Activated T-helper 2 cell treated with anti-CD3 and anti-CD28 coated beads, Interferon-gamma antibody, Interleukin-2, Interleukin-4, amounts not matched to agents 10 μg/mL and 5 μg/mL and 100 μg/mL, durations not matched to agents 14 hours and 24 hours and 36 hours (primary cell): ENCODE data around the gene DTX4. TPM values are rescaled to one million over a fixed set of nuclear protein-coding genes. Genes with fewer than 3 reads are reported as not detected.

Experiments used
- DNase-seq: peaks from one replicate; pipeline ENCODE4 v3.0.0; 2021; ENCODE audit warnings: low spot score
- H3K27ac Mint-ChIP-seq: one replicate; pipeline ENCODE4 v1.8.0; 2021; ENCODE audit warnings: mixed read lengths
- H3K27me3 Mint-ChIP-seq: one replicate; pipeline ENCODE4 v1.8.0; 2021; ENCODE audit warnings: low read depth, mixed read lengths
- H3K36me3 Mint-ChIP-seq: one replicate; pipeline ENCODE4 v1.8.0; 2021; ENCODE audit warnings: low read depth, mixed read lengths
- H3K4me1 Mint-ChIP-seq: one replicate; pipeline ENCODE4 v1.8.0; 2021; ENCODE audit warnings: low read depth, mixed read lengths
- H3K4me3 Mint-ChIP-seq: one replicate; pipeline ENCODE4 v1.8.0; 2021; ENCODE audit warnings: low read depth, mild to moderate bottlenecking, moderate library complexity, mixed read lengths
- H3K9me3 Mint-ChIP-seq: one replicate; pipeline ENCODE4 v1.8.0; 2021; ENCODE audit warnings: mixed read lengths
- intact Hi-C: fragments of 100-400 bp; cut with micrococcal nuclease; formaldehyde crosslinking; loops from one replicate; pipeline ENCODE4 v1.15.1; 2023
- total RNA-seq: library from RNA; stranded (reverse); gene quantifications from 2 replicates; pipeline ENCODE4 v1.2.3, GENCODE V29; 2022

DTX4 gene
- total RNA-seq, 1 donor from 2014 or later = 0.68 TPM

- no peak for DNase-seq
- peaks cover 7% of the 10 kb centered on the region for H3K4me1 Mint-ChIP-seq
- H3K9me3 Mint-ChIP-seq = no peaks in the 10 kb centered on the region
- H3K27me3 Mint-ChIP-seq = peaks cover 12% of the 10 kb centered on the region
- H3K4me3 Mint-ChIP-seq = no peak overlapping the region
- H3K36me3 Mint-ChIP-seq = no peaks in the 10 kb centered on the region
- intact Hi-C loops = no loop called here
- H3K27ac Mint-ChIP-seq = no peak overlapping the region
These were observed 28.5 kb downstream of the DTX4 start for GRCh38 chr11:59200423-59200746.

GRCh38 chr11:59201353-59201752, 29.4 kb downstream of the DTX4 start:
- no peak for DNase-seq
- no peak overlapping the region for H3K27ac Mint-ChIP-seq
- H3K9me3 Mint-ChIP-seq = no peaks in the 10 kb centered on the region
- peaks cover 18% of the 10 kb centered on the region for H3K27me3 Mint-ChIP-seq
- H3K36me3 Mint-ChIP-seq = no peaks in the 10 kb centered on the region
- H3K4me1 Mint-ChIP-seq = peaks cover 7% of the 10 kb centered on the region
- intact Hi-C loops = no loop called here
- H3K4me3 Mint-ChIP-seq = no peak overlapping the region

DNA sequence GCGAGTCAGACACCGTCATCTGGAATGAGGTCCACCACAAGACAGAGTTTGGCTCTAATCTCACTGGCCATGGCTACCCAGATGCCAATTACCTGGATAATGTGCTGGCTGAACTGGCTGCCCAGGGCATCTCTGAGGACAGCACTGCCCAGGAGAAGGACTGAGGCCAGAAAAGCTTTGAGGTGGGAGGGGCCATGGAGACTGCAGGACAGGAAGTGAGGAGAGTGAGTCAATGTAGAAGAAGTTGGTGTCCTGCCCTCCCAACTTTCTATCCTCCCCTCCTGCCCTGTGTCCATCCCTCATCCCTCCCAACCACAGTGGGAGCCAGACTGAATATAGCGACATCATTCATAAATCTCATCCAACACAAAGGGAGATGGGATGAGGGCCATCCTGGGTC, 32.8 kb downstream of the DTX4 start:
- peaks cover 30% of the 10 kb centered on the region for H3K4me1 Mint-ChIP-seq
- no peak overlapping the region for H3K4me3 Mint-ChIP-seq
- no peaks in the 10 kb centered on the region for H3K9me3 Mint-ChIP-seq
- H3K36me3 Mint-ChIP-seq = no peaks in the 10 kb centered on the region
- H3K27ac Mint-ChIP-seq = no peak overlapping the region
- no peak for DNase-seq
- peaks cover 30% of the 10 kb centered on the region for H3K27me3 Mint-ChIP-seq
- intact Hi-C loops = no loop called here

DNA sequence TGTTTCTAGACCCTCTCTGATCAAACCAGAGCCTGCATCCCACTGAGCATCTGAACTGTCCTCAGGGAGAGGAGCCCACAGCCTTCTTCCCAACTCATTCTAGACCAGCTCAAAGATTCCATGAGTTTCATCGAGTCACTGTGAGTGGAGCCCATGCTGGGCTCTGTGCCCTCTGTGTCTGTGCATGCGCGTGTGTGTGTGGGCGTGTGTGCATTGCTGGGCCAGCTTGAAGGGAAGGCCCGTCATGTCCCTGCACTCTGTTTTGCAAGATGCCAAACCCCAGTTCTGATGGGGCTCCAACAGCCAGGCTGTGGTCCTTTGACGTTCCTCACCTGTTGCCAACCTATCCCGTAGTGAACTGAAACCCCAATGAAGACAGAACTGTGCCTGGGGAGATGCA, 33.7 kb downstream of the DTX4 start:
- no peak for DNase-seq
- intact Hi-C loops = no loop called here
- Mint-ChIP-seq H3K9me3 (no peaks in the 10 kb centered on the region), H3K27me3 (peaks cover 37% of the 10 kb centered on the region), H3K27ac (no peak overlapping the region), H3K36me3 (no peaks in the 10 kb centered on the region), H3K4me1 (peaks cover 24% of the 10 kb centered on the region), H3K4me3 (no peak overlapping the region)

GRCh38 chr11:59206635-59207034, 34.7 kb downstream of the DTX4 start:
- no peak overlapping the region for H3K27ac Mint-ChIP-seq
- peaks cover 24% of the 10 kb centered on the region for H3K4me1 Mint-ChIP-seq
- no peaks in the 10 kb centered on the region for H3K9me3 Mint-ChIP-seq
- H3K36me3 Mint-ChIP-seq = no peaks in the 10 kb centered on the region
- H3K27me3 Mint-ChIP-seq = peaks cover 38% of the 10 kb centered on the region
- intact Hi-C loops = no loop called here
- H3K4me3 Mint-ChIP-seq = no peak overlapping the region
- DNase-seq = no peak

DNA sequence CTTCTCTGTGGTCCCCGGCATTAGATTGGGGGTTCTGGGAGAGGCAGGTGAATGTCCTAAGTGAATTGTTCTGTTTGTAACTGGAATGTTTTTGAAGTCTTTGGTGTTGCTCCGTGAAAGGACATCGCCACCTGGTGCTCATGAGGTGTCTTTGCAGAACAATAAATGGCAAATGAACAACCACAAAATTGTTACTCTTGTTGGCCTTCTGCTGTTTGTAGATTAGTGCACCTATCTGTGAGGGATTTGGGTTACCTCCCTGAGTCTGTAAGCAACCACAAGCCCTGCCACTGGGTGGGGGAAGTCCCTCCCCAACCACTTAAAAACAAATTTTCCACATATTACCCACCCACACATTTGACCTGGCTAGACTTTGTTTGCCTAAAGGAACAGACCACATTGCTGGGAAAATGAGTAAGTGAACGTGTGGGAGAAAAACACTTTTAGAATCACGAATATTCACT, 36.1 kb downstream of the DTX4 start:
- Mint-ChIP-seq H3K4me3 (no peak overlapping the region), H3K36me3 (no peaks in the 10 kb centered on the region), H3K4me1 (peaks cover 24% of the 10 kb centered on the region), H3K27me3 (peaks cover 44% of the 10 kb centered on the region), H3K9me3 (no peaks in the 10 kb centered on the region), H3K27ac (no peak overlapping the region)
- intact Hi-C loops = loop anchor here (1.0 to 2.0 kb wide), 2 partner anchors 37 to 77 kb away; no protein-coding TSS in a partner anchor
- peak; percentile 14 for DNase-seq

DNA sequence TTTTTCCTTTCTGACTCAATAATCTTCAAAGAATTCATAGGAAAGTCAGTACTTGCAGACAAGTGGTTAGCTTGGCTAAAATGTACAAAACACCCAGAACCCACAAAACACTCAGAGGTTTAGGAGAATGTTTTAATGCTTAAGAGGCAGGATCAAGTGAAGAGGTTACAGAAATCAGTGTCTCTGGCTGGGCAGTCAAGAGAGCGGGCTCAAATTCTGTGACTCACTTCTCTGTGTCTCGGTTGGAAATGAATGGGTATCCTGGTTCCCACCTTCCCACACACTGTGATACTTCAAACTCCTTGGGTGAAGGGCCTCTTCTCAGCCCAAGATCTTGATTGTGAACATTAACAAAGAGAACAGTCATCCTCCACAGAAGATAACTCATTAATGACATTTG, 37.0 kb downstream of the DTX4 start:
- H3K4me3 Mint-ChIP-seq = no peak overlapping the region
- intact Hi-C loops = loop anchor here (1.0 to 2.0 kb wide), 2 partner anchors 38 to 76 kb away; no protein-coding TSS in a partner anchor
- peaks cover 44% of the 10 kb centered on the region for H3K27me3 Mint-ChIP-seq
- no peaks in the 10 kb centered on the region for H3K9me3 Mint-ChIP-seq
- DNase-seq = no peak
- peaks cover 24% of the 10 kb centered on the region for H3K4me1 Mint-ChIP-seq
- no peaks in the 10 kb centered on the region for H3K36me3 Mint-ChIP-seq
- no peak overlapping the region for H3K27ac Mint-ChIP-seq

DNA sequence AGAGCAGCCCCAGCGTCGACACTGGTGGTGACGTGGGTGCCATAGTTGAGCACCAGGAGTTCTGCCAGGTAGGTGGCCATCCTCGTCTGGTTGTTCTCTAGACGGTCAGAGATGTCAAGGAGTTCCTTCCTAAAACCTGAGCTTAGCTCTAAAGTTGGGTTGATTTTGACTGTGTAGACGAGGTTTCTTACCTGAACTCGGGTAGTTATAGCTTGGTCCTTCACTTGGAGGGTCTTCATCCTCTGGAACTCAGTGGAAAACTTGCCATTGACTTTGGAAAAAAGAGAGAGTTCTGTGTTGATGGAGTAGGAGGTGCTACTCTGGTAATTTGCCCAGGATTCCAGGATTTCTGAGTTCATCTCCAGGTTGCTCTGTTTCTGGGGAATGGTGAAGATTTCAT, 40.3 kb downstream of the DTX4 start:
- Mint-ChIP-seq H3K36me3 (no peaks in the 10 kb centered on the region), H3K27ac (no peak overlapping the region), H3K4me3 (no peak overlapping the region), H3K9me3 (no peaks in the 10 kb centered on the region), H3K27me3 (peaks cover 45% of the 10 kb centered on the region), H3K4me1 (peaks cover 24% of the 10 kb centered on the region)
- intact Hi-C loops = no loop called here
- DNase-seq = no peak

DNA sequence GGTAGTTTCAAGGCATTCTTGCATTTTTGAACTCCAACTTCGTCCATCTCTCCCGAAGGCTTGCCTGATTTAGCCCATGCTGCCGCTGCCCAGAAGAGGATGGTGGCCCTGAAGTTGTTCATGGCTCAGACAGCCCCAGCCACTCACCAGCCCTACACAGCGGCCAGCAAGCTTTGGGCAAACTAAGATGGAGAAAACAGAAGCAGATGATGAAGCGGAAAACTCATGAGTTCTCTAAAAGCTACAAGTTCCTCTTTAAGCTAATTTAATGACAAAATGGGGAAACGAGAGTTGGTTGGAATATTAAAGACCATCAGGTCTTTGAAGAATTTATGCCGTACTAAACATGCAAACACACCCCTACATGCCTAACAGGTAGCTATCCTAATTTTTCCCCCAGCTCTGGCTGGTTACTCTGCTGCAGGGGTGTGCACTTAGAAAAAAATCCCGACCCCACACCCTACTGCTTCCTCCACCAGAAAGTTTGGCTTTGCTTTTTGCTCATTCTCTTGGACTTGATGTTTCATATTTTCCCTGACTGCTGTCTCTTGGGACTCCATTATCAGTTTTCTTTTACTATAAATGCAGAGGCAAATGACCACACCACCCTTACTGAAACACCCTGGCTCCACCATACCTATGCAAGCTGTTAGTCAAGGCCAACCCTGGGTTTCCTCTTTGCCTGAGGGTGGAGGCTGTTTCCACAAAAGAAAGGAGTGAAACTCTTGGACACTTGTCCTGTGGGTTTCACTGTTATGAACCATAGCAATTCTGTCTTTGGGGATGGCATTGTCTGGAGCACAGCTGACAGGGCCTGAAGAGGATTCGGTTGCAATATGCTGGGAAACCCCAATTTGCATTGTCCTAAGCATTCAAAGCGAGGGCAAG, 41.1 kb downstream of the DTX4 start, which contains the start of gene MPEG1:
MPEG1 (minus strand) TSS at position 184 of the 888 bp plus-strand sequence; CDS start at position 122, 62 bp downstream.
- no peak within 1 kb of the TSS for H3K27ac Mint-ChIP-seq
- no peaks in the 10 kb centered on the region for H3K36me3 Mint-ChIP-seq
- peaks cover 16% of the 10 kb centered on the region for H3K4me1 Mint-ChIP-seq
- DNase-seq = no peak
- no peak within 1 kb of the TSS for H3K4me3 Mint-ChIP-seq
- H3K9me3 Mint-ChIP-seq = no peaks in the 10 kb centered on the region
- H3K27me3 Mint-ChIP-seq = peaks cover 47% of the 10 kb centered on the region
- intact Hi-C loops = no loop called here

DNA sequence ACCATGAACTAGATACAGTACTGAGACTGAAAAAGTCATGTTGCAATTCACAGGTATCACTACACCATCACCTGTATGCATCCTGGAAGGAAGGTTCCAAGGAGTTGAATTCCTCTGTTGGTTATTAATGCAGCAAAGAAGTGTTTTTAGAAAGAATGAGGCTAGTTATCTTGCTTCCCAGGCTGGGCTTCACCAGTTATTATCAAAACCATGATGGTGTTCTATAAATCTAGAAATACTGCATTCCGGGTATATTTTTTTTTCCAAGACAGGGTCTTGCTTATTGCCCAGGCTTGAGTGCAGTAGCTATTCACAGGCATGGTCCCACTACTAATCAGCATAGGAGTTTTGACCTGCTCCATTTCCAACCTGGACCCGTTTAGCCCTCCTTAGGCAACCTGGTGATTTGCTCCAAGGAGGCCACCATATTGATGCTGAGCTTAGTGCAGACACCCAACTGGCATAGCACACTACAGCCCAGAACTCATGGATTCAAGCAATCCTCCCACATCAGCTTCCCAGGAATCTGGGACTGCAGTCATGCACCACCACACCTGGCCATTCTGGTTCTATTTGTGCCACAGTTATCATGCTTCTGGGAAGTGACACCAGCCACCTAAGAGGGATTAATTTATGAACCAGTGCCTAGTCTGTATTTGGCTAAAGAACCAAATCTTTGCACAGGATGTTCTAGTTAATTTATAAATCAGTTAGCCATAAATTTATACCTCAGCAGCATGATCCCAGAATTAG, 42.4 kb downstream of the DTX4 start:
- no peaks in the 10 kb centered on the region for H3K9me3 Mint-ChIP-seq
- H3K4me1 Mint-ChIP-seq = peaks cover 5% of the 10 kb centered on the region
- H3K27ac Mint-ChIP-seq = no peak overlapping the region
- peaks cover 47% of the 10 kb centered on the region for H3K27me3 Mint-ChIP-seq
- no peak for DNase-seq
- intact Hi-C loops = no loop called here
- H3K4me3 Mint-ChIP-seq = no peak overlapping the region
- no peaks in the 10 kb centered on the region for H3K36me3 Mint-ChIP-seq

DNA sequence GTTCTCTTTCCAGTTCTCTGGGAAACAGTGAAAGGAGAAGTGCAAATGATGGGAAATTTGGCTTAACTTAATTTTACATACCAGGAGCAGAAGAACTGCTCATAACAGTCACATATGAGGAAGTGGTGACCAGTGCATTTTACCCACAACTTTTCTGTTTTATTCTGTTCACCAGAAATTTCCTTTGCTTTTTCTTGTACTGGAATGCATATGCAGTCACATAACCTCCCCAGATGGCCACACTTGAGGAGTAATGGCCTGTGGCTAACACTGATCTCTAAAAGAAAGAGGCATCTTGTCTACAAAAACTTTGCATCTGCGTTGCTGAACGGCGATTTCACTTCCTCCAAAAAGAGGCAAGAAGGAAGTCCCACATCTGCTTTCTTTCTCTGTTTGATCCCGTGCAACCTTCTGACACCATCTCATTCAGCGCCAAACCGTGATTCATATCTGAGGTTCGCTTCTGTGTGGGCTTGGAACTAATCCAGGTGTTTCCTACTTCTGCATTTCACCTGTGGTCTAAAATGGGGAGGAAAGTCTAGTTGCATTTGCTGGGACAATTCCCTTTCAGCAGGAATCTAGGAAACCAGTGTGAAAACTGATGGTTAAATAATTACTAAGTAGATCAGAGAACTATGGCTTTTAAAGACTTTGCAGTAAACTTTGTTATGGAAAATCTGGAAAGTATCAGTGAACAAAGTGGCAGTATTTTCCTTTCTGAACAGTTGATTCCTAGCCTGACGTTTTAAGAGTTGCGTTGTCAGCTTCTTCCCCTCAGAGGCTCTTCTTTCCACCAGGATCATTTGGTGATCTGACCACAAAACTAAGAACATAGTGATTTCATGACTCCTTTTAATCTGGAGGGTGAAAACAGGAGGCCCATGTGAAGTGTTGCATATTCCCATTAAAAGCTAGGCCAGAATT, 45.0 kb downstream of the DTX4 start:
- H3K4me1 Mint-ChIP-seq = peaks cover 5% of the 10 kb centered on the region
- no peaks in the 10 kb centered on the region for H3K36me3 Mint-ChIP-seq
- no peak overlapping the region for H3K4me3 Mint-ChIP-seq
- DNase-seq = no peak
- H3K27me3 Mint-ChIP-seq = peaks cover 38% of the 10 kb centered on the region
- H3K9me3 Mint-ChIP-seq = no peaks in the 10 kb centered on the region
- intact Hi-C loops = no loop called here
- no peak overlapping the region for H3K27ac Mint-ChIP-seq

GRCh38 chr11:59218319-59218718, 46.4 kb downstream of the DTX4 start:
- H3K4me1 Mint-ChIP-seq = peaks cover 5% of the 10 kb centered on the region
- no peak overlapping the region for H3K27ac Mint-ChIP-seq
- peaks cover 32% of the 10 kb centered on the region for H3K27me3 Mint-ChIP-seq
- H3K9me3 Mint-ChIP-seq = no peaks in the 10 kb centered on the region
- no peaks in the 10 kb centered on the region for H3K36me3 Mint-ChIP-seq
- no peak for DNase-seq
- no peak overlapping the region for H3K4me3 Mint-ChIP-seq
- intact Hi-C loops = no loop called here
